Caco-2 (cell line): Measurements from ENCODE around the gene SLC5A6. TPM values are rescaled to one million over a fixed set of nuclear protein-coding genes. Genes with fewer than 3 reads are reported as not detected.

Experiments
- BruUV-seq: library from RNA; stranded (reverse); fragments of 400-500 nt; replicated peaks from 2 replicates; lab custom pipeline; 2021; lab: Mats Ljungman, UMichigan
- CTCF ChIA-PET: fragments of 300-600 bp; sonication (Branson Sonifier 250); formaldehyde crosslinking; loops from one replicate; lab custom pipeline; 2022; ENCODE audit warnings: antibody characterized with exemption; lab: Charles Lee
- POLR2A ChIA-PET: fragments of 300-600 bp; sonication (Branson Sonifier 250); formaldehyde crosslinking; loops from one replicate; lab custom pipeline; 2022; ENCODE audit warnings: antibody characterized with exemption; lab: Charles Lee
- DNase-seq, 2 experiments: peaks; one replicate each; pipeline versions ENCODE4 v3.0.0 to v3.0.0-alpha.2; 2020 to 2022
- H3K27me3 ChIP-seq: replicated peaks from 2 replicates; pipeline ENCODE4 v1.6.0; 2011; ENCODE audit warnings: low read length; ENCODE audit not compliant: control insufficient read depth, insufficient read depth
- H3K36me3 ChIP-seq: 2 replicates; pipeline ENCODE4 v1.5.1; 2011; ENCODE audit warnings: low read length; ENCODE audit not compliant: control insufficient read depth, insufficient read depth
- H3K4me1 ChIP-seq: fragments of 250-450 bp; sonication (Bioruptor Pico); 2 replicates; pipeline ENCODE4 v1.5.1; 2020; ENCODE audit warnings: mild to moderate bottlenecking
- H3K4me3 ChIP-seq: 2 replicates; pipeline ENCODE4 v1.5.1; 2011; ENCODE audit warnings: low read depth, mild to moderate bottlenecking, control low read depth, low read length
- H3K9me3 ChIP-seq: fragments of 250-450 bp; sonication (Bioruptor Pico); 2 replicates; pipeline ENCODE4 v1.5.1; 2020; ENCODE audit warnings: mild to moderate bottlenecking, moderate library complexity
- H3K27ac Mint-ChIP-seq: one replicate; pipeline ENCODE4 v1.8.0; 2022; ENCODE audit warnings: mixed read lengths; ENCODE audit not compliant: unreplicated experiment
- H3K27me3 Mint-ChIP-seq: one replicate; pipeline ENCODE4 v1.8.0; 2022; ENCODE audit warnings: mixed read lengths; ENCODE audit not compliant: insufficient read depth, unreplicated experiment
- H3K36me3 Mint-ChIP-seq: one replicate; pipeline ENCODE4 v1.8.0; 2022; ENCODE audit warnings: mild to moderate bottlenecking, mixed read lengths; ENCODE audit not compliant: insufficient read depth, unreplicated experiment
- H3K4me1 Mint-ChIP-seq: one replicate; pipeline ENCODE4 v1.8.0; 2022; ENCODE audit warnings: low read depth, mixed read lengths; ENCODE audit not compliant: unreplicated experiment
- H3K4me3 Mint-ChIP-seq: one replicate; pipeline ENCODE4 v1.8.0; 2022; ENCODE audit warnings: mild to moderate bottlenecking, moderate library complexity, mixed read lengths; ENCODE audit not compliant: unreplicated experiment
- H3K9me3 Mint-ChIP-seq: one replicate; pipeline ENCODE4 v1.8.0; 2022; ENCODE audit warnings: mixed read lengths; ENCODE audit not compliant: unreplicated experiment
- intact Hi-C: fragments of 100-400 bp; cut with micrococcal nuclease; formaldehyde crosslinking; loops from one replicate; pipeline ENCODE4 v1.10.0; 2022; ENCODE audit not compliant: unreplicated experiment
- total RNA-seq: library from RNA; stranded (reverse); gene quantifications from 2 replicates; pipeline ENCODE4 v1.2.3, GENCODE V29; 2022
- TF ChIP-seq, protein P1 (sequence below), 2 experiments: fragments of 200-600 bp in 1 of 2; IDR thresholded peaks; 1 replicate in 1 of 2; 2 replicates in 1 of 2; pipeline versions ENCODE4 v1.5.1 to v1.8.0; 2011 to 2022; ENCODE audit warnings: antibody characterized with exemption in 1 of 2, control low read depth in 1 of 2, inconsistent platforms in 1 of 2, low read depth in 1 of 2, low read length in 1 of 2, mild to moderate bottlenecking in 1 of 2, moderate library complexity in 1 of 2; ENCODE audit not compliant: insufficient read depth in 1 of 2, severe bottlenecking in 1 of 2, unreplicated experiment in 1 of 2

The SLC5A6 gene
- total RNA-seq, 1 experiment from 2014 or later, result 98.2 TPM

DNA sequence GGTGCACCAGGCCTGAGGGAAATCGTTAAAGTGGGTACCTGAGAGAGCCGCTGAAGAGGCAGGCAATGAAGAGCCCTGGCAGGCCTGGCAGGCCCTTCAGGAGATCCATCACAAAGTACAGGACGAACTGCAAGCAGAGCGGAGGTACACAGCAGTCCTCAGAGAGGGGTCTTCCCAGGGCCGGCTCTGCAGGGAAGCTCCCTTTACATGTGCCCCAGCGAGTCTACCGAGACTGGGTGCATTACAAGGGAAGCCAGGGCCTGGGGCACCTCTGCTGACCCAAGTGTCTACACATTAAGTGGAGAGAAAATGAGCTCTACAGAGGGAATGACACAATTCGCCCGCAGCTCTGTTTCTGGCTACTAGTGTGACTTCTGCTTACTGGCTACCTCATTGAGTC, 8.3 kb downstream of the SLC5A6 start:
- no peak overlapping the region for H3K4me3 ChIP-seq
- Mint-ChIP-seq H3K4me1 (no peaks in the 10 kb centered on the region), H3K27ac (no peak overlapping the region), H3K4me3 (no peak overlapping the region), H3K9me3 (no peaks in the 10 kb centered on the region), H3K36me3 (peaks cover 43% of the 10 kb centered on the region), H3K27me3 (no peaks in the 10 kb centered on the region)
- intact Hi-C loops, result no loop called here
- peak in 1 of 2 experiments; percentile 23 for DNase-seq
- ChIA-PET POLR2A (interaction anchor here (0.9 kb wide), 1 partner anchor 8 kb away, joined by 3 read pairs; the partner anchor contains the start of genes ATRAID and SLC5A6), CTCF (interaction anchor here (0.6 kb wide), 1 partner anchor 187 kb away, joined by 3 read pairs; no protein-coding TSS in a partner anchor)
- TF ChIP-seq, protein P1, sequence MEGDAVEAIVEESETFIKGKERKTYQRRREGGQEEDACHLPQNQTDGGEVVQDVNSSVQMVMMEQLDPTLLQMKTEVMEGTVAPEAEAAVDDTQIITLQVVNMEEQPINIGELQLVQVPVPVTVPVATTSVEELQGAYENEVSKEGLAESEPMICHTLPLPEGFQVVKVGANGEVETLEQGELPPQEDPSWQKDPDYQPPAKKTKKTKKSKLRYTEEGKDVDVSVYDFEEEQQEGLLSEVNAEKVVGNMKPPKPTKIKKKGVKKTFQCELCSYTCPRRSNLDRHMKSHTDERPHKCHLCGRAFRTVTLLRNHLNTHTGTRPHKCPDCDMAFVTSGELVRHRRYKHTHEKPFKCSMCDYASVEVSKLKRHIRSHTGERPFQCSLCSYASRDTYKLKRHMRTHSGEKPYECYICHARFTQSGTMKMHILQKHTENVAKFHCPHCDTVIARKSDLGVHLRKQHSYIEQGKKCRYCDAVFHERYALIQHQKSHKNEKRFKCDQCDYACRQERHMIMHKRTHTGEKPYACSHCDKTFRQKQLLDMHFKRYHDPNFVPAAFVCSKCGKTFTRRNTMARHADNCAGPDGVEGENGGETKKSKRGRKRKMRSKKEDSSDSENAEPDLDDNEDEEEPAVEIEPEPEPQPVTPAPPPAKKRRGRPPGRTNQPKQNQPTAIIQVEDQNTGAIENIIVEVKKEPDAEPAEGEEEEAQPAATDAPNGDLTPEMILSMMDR (IDR thresholded peaks at IDR 0.05; ENCODE audit: insufficient read depth in 1 of 2, low read depth in 1 of 2, low read length in 1 of 2, severe bottlenecking in 1 of 2, unreplicated experiment in 1 of 2), result no peak
- H3K36me3 ChIP-seq, result peaks cover 17% of the 10 kb centered on the region
- no peaks in the 10 kb centered on the region for H3K4me1 ChIP-seq
- H3K27me3 ChIP-seq, result no peaks in the 10 kb centered on the region
- no TSS peak for BruUV-seq
- no peaks in the 10 kb centered on the region for H3K9me3 ChIP-seq

DNA sequence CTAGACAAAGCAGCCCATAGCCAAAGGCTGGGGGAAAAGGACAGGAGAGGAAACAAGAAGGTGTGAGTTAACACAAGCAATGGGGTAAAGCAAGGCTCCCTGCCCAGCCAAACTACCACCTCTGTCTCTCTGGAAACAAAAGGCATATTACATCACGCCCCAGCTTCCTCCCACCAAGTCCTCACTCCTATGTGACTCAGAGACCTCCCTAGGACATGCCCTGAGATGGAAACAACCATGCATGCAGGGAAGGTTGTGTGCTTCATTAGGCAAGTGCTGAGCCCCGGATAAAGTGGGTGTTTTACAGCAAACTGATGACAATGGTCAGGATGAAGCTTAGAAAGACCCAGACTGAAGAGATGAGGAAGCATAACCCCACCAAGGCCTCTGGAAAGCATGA, 9.2 kb downstream of the SLC5A6 start:
- POLR2A ChIA-PET, result no interaction called here
- intact Hi-C loops, result no loop called here
- H3K36me3 Mint-ChIP-seq, result peaks cover 34% of the 10 kb centered on the region
- no peaks in the 10 kb centered on the region for H3K27me3 Mint-ChIP-seq
- BruUV-seq, result no TSS peak
- Histone ChIP-seq H3K4me3 (no peak overlapping the region), H3K36me3 (peaks cover 12% of the 10 kb centered on the region), H3K9me3 (no peaks in the 10 kb centered on the region), H3K4me1 (no peaks in the 10 kb centered on the region), H3K27me3 (no peaks in the 10 kb centered on the region)
- H3K27ac Mint-ChIP-seq, result no peak overlapping the region
- H3K4me1 Mint-ChIP-seq, result no peaks in the 10 kb centered on the region
- no peak for DNase-seq
- CTCF ChIA-PET, result interaction anchor here (1.0 kb wide), 1 partner anchor 12 kb away, joined by 9 read pairs; no protein-coding TSS in a partner anchor
- H3K9me3 Mint-ChIP-seq, result no peaks in the 10 kb centered on the region
- TF ChIP-seq, protein P1 (IDR thresholded peaks at IDR 0.05; ENCODE audit: insufficient read depth in 1 of 2, low read depth in 1 of 2, low read length in 1 of 2, severe bottlenecking in 1 of 2, unreplicated experiment in 1 of 2), result no peak
- H3K4me3 Mint-ChIP-seq, result no peak overlapping the region

DNA sequence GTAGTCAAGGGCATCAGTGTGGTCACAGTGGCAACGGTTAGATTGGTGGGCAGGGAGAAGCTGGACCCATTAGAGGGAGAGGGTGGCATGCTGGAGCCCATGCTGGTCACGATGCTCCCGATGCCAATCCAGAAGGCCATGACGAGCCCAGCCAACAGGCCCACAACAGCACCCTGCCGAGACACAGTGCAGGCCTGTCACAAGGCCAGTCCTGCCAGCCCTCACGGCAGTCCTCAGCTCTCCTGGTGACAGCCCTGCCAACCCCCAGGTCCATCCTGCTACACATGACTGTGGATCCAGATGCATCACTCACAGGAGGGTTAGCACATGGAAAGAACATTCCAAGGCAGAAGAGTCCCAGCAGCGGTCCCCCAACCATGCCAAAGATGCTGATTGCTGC, 10.4 kb downstream of the SLC5A6 start:
- H3K27me3 ChIP-seq, result no peaks in the 10 kb centered on the region
- no peaks in the 10 kb centered on the region for H3K9me3 ChIP-seq
- no TSS peak for BruUV-seq
- intact Hi-C loops, result no loop called here
- DNase-seq, result no peak
- no peaks in the 10 kb centered on the region for H3K27me3 Mint-ChIP-seq
- no peaks in the 10 kb centered on the region for H3K9me3 Mint-ChIP-seq
- POLR2A ChIA-PET, result interaction anchor here (0.5 kb wide), 1 partner anchor 11 kb away, joined by 3 read pairs; the partner anchor contains the start of gene SLC5A6
- TF ChIP-seq, protein P1 (IDR thresholded peaks at IDR 0.05; ENCODE audit: insufficient read depth in 1 of 2, low read depth in 1 of 2, low read length in 1 of 2, severe bottlenecking in 1 of 2, unreplicated experiment in 1 of 2), result no peak
- H3K4me1 Mint-ChIP-seq, result no peaks in the 10 kb centered on the region
- H3K36me3 Mint-ChIP-seq, result peaks cover 25% of the 10 kb centered on the region
- H3K4me3 Mint-ChIP-seq, result no peak overlapping the region
- no peak overlapping the region for H3K4me3 ChIP-seq
- H3K27ac Mint-ChIP-seq, result no peak overlapping the region
- peaks cover 9% of the 10 kb centered on the region for H3K36me3 ChIP-seq
- H3K4me1 ChIP-seq, result no peaks in the 10 kb centered on the region
- CTCF ChIA-PET, result no interaction called here
